ENCODE results near the gene CLEC16A. TPM values are rescaled to one million over a fixed set of nuclear protein-coding genes. Genes with fewer than 3 reads are reported as not detected.

The CLEC16A gene
- total RNA-seq, 3 donors from 2014 or later: 20.0 to 35.3 (median 33.1) TPM

DNA sequence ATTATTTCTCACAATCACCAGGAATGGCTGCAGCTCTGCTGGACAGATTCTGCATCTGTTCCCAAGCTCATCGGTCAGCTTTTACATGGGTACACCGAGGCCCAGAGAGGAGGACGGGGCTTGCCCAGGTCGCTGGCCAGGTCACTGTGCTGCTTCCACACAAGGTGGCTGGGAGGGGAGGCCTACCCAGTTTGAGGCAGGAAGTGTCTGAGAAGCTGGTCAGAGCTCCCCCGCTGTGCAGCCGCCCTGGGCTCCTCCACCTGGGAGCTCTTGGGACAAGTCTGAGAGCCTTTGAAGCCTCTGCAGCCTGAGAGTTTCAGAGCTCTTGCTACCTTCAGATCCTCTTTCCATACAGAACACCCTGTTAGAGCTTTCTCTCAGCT is 143.3 kb downstream of the CLEC16A start:
- H3K27ac ChIP-seq: no peak overlapping the region
- H3K9me3 ChIP-seq: no peaks in the 10 kb centered on the region
- H3K4me1 ChIP-seq: no peaks in the 10 kb centered on the region
- H3K4me3 ChIP-seq: no peak overlapping the region
- intact Hi-C loops (cut with DNase I; ENCODE audit: low total_unique reads): no loop called here
- H3K36me3 ChIP-seq: no peaks in the 10 kb centered on the region
- TF ChIP-seq, protein P1, sequence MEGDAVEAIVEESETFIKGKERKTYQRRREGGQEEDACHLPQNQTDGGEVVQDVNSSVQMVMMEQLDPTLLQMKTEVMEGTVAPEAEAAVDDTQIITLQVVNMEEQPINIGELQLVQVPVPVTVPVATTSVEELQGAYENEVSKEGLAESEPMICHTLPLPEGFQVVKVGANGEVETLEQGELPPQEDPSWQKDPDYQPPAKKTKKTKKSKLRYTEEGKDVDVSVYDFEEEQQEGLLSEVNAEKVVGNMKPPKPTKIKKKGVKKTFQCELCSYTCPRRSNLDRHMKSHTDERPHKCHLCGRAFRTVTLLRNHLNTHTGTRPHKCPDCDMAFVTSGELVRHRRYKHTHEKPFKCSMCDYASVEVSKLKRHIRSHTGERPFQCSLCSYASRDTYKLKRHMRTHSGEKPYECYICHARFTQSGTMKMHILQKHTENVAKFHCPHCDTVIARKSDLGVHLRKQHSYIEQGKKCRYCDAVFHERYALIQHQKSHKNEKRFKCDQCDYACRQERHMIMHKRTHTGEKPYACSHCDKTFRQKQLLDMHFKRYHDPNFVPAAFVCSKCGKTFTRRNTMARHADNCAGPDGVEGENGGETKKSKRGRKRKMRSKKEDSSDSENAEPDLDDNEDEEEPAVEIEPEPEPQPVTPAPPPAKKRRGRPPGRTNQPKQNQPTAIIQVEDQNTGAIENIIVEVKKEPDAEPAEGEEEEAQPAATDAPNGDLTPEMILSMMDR (IDR thresholded peaks at IDR 0.05): no peak
- no peak for TF ChIP-seq POLR2AphosphoS5 (IDR thresholded peaks at IDR 0.05)
- no peak for TF ChIP-seq POLR2A (IDR thresholded peaks at IDR 0.05)
- no peaks in the 10 kb centered on the region for H3K27me3 ChIP-seq
- no peak for DNase-seq (ENCODE audit: low spot score in 2 of 2)

DNA sequence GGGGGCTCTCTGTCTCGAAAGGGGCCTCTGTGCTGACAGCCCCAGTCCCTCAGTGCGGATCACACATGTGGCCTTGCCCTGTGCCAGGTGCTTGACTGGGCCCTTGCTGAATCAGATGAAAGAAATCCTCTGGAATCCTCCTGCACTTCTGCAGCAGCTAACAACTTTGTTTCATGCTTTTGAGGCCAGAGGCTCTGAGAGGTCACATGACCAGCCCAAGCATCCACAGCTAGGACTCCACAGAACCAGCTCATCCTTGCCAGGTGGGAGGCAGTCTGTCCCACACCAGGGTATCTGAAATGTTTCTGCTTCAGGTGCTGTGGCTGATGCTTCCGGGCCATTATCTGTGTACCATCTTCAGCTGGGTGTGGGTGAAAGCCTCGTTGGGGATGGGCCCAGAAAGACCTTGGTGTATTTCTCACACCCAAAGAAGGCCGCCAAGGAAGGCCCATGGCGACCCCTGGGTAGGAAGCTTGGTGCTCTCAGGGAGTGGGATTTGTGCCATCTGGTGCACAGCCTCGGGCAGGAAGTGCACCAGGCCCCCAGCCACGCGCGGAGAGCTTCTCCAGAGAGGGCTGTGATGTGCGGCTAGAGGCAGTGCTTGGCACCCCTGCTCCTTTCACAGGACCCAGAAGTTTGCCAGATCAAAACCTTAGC is 143.8 kb downstream of the CLEC16A start:
- TF ChIP-seq POLR2AphosphoS5 (IDR thresholded peaks at IDR 0.05) (no peak), POLR2A (IDR thresholded peaks at IDR 0.05) (no peak)
- TF ChIP-seq, protein P1 (IDR thresholded peaks at IDR 0.05): no peak
- Histone ChIP-seq H3K27ac (no peak overlapping the region), H3K4me3 (no peak overlapping the region), H3K36me3 (no peaks in the 10 kb centered on the region), H3K27me3 (no peaks in the 10 kb centered on the region), H3K9me3 (no peaks in the 10 kb centered on the region), H3K4me1 (no peaks in the 10 kb centered on the region)
- intact Hi-C loops (cut with DNase I; ENCODE audit: low total_unique reads): no loop called here
- DNase-seq (ENCODE audit: low spot score in 2 of 2): no peak

DNA sequence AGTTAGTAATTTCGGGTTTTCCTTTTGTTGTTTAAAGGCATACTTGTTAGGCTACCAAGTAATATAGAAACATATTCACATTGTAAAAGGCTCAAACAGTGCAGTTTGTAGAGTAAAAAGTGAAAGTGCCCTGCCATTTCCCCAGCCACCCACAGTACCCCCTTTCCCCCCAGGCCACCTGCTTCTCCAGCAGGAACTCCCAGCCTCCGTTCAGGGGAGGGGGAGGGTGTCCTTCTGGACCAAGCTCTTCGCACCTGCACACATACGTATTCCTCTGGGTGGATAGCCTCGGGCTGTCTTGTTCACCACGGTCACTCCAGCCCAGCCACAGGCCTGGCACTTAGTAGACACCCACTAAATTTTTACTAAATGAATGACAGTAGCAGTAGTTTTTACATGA is 144.5 kb downstream of the CLEC16A start:
- Histone ChIP-seq H3K4me3 (no peak overlapping the region), H3K27ac (no peak overlapping the region), H3K4me1 (no peaks in the 10 kb centered on the region), H3K27me3 (no peaks in the 10 kb centered on the region), H3K9me3 (no peaks in the 10 kb centered on the region), H3K36me3 (no peaks in the 10 kb centered on the region)
- TF ChIP-seq POLR2A (IDR thresholded peaks at IDR 0.05) (no peak), POLR2AphosphoS5 (IDR thresholded peaks at IDR 0.05) (no peak)
- TF ChIP-seq, protein P1 (IDR thresholded peaks at IDR 0.05): no peak
- no peak for DNase-seq (ENCODE audit: low spot score in 2 of 2)
- intact Hi-C loops (cut with DNase I; ENCODE audit: low total_unique reads): no loop called here

DNA sequence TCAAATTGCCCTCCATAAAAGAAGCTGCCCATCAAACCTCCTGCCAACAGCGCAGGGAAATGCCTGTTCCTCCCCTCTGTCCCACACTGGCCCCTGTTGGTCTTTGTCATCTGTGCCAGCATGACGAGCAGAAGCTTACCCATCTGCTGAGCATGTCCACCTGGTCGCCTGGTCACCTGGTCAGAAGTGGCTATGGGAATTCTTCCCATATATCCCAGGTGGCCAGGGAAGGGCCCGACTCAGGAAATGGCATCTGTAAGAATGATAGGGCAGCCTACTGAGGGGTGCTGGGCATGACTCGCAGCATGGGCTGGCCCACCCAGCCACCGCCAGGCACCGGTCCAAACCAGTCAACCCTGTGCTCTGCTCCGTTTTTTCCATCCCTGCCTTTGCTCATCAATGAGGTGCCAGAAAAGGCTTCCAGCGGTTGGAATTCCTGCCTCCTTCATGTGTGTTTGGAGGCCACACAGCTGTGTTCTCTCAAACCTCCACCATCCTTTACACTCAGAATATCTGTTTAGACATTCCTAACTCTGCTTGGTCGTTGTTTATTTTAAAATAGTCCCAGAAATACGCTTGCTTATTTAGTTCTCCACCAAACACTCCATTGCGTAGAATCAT is 145.2 kb downstream of the CLEC16A start:
- H3K4me1 ChIP-seq: no peaks in the 10 kb centered on the region
- intact Hi-C loops (cut with DNase I; ENCODE audit: low total_unique reads): no loop called here
- DNase-seq (ENCODE audit: low spot score in 2 of 2): no peak
- no peaks in the 10 kb centered on the region for H3K9me3 ChIP-seq
- no peaks in the 10 kb centered on the region for H3K36me3 ChIP-seq
- no peak for TF ChIP-seq POLR2AphosphoS5 (IDR thresholded peaks at IDR 0.05)
- no peak overlapping the region for H3K27ac ChIP-seq
- no peak overlapping the region for H3K4me3 ChIP-seq
- H3K27me3 ChIP-seq: no peaks in the 10 kb centered on the region

DNA sequence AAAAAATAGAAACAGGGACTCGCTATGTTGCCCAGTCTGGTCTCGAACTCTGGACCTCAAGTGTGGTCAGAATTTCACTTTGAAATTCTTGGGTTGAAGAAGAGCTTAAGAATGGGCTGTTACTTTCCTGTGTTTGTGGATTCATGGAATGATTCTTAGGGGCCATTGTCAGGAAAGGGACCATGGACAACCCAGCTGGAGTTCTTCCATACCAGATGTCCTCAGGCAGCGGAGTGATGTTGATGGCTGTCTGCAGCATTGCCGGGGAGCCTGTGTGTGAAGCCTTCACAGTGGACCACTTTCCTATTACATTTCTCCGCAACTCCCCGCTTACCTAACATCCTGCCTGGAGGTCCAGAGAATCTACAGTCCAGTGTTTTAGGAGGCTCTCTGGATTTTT is 145.9 kb downstream of the CLEC16A start:
- H3K36me3 ChIP-seq: no peaks in the 10 kb centered on the region
- H3K4me3 ChIP-seq: no peak overlapping the region
- intact Hi-C loops (cut with DNase I; ENCODE audit: low total_unique reads): no loop called here
- no peaks in the 10 kb centered on the region for H3K9me3 ChIP-seq
- no peak for DNase-seq (ENCODE audit: low spot score in 2 of 2)
- no peak overlapping the region for H3K27ac ChIP-seq
- no peaks in the 10 kb centered on the region for H3K4me1 ChIP-seq
- H3K27me3 ChIP-seq: no peaks in the 10 kb centered on the region
- TF ChIP-seq POLR2AphosphoS5 (IDR thresholded peaks at IDR 0.05) (no peak), POLR2A (IDR thresholded peaks at IDR 0.05) (no peak)
- TF ChIP-seq, protein P1 (IDR thresholded peaks at IDR 0.05): no peak

Data from breast epithelium (tissue), 4 donors.